ENCODE measurements around the gene ASB3.

Gene ASB3

DNA sequence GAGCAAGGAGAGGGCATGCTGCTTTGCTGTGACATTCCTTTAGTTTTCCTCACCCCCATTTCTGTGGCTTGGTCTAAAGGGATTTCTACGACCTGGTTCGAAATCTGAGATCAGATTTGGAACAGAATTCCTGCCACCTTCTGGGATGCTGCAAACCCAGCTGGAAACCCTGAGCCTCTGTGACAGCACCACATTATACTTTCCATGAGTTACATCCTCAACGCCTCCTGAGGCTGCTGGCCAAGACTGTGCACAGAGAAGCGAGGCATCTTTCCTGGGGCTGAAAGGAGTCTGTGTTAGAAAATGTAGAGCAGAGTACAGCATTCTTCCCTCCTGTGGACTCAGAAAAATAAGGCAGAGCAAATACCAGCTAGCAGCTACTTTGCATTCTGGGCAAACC, 157.3 kb downstream of the ASB3 start:
- Mint-ChIP-seq H3K36me3 (no peaks in the 10 kb centered on the region), H3K4me3 (no peak overlapping the region), H3K4me1 (peaks cover 20% of the 10 kb centered on the region), H3K27ac (no peak overlapping the region), H3K9me3 (no peaks in the 10 kb centered on the region)
- no peak for DNase-seq (ENCODE audit: low spot score in 2 of 2)
- ATAC-seq = no peak

- Mint-ChIP-seq H3K36me3 (no peaks in the 10 kb centered on the region), H3K27ac (no peak overlapping the region), H3K4me3 (no peak overlapping the region), H3K4me1 (peaks cover 20% of the 10 kb centered on the region), H3K9me3 (no peaks in the 10 kb centered on the region)
- ATAC-seq = no peak
- no peak for DNase-seq (ENCODE audit: low spot score in 2 of 2)
Measured at GRCh38 chr2:53629001-53629400, 157.8 kb downstream of the ASB3 start.

GRCh38 chr2:53622141-53622540, 164.6 kb downstream of the ASB3 start:
- ATAC-seq (no peak), DNase-seq (ENCODE audit: low spot score in 2 of 2) (no peak)
- H3K36me3 Mint-ChIP-seq = no peaks in the 10 kb centered on the region
- H3K9me3 Mint-ChIP-seq = no peaks in the 10 kb centered on the region
- no peak overlapping the region for H3K27ac Mint-ChIP-seq
- H3K4me1 Mint-ChIP-seq = no peaks in the 10 kb centered on the region
- H3K4me3 Mint-ChIP-seq = no peak overlapping the region

GRCh38 chr2:53620981-53621380, 165.8 kb downstream of the ASB3 start:
- Mint-ChIP-seq H3K9me3 (no peaks in the 10 kb centered on the region), H3K27ac (no peak overlapping the region), H3K4me1 (no peaks in the 10 kb centered on the region), H3K36me3 (no peaks in the 10 kb centered on the region), H3K4me3 (no peak overlapping the region)
- DNase-seq (ENCODE audit: low spot score in 2 of 2) (no peak), ATAC-seq (no peak)

All from stimulated activated effector memory CD8-positive, alpha-beta T cell treated with anti-CD3 and anti-CD28 coated beads, Interleukin-12 subunit alpha, Interleukin-12 subunit beta, amount 100 ng/mL, for 72 hours (primary cell).